Eye (tissue), 1 donor: Measurements from ENCODE around the gene FREY1.

ENCODE experiments used
- DNase-seq: peaks from one replicate; pipeline ENCODE4 v3.0.0-alpha.2; 2015

The FREY1 gene

DNA sequence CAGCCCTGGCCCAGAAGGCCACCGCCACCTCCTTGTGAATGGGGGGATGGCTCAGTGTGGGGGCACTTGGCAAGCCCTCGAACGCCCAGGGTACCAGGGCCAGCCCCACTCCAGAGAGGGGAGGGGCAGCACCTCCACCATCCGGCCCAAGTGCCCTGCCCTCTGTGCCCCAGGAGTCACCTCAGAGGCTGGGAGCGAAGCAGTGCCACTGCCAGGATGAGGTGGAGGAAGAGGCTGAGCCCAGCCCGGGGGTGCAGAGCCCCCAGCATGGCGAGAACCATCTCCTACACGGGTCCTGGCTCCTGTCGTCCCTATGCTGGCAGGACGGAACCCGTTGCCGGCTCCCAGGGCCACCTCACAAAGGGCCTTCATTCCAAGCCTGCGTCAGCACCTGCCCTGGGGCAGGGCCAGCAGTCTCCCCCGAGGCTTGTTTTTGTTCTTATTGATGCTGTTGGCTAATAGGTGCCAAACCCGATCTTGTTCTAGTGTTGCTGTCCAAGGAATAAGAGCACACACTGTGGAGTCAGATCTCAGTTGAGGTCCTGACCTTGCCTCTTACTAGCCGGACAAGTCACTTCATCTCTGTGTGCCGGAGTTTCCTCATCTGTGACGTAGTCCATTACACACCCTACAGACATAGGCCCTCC lies at the start of gene FREY1:
Gene FREY1 (minus strand): TSS at position 307 of the 647 bp plus-strand sequence. CDS start 26 bp downstream, at position 281.
- DNase-seq: no peak

DNA sequence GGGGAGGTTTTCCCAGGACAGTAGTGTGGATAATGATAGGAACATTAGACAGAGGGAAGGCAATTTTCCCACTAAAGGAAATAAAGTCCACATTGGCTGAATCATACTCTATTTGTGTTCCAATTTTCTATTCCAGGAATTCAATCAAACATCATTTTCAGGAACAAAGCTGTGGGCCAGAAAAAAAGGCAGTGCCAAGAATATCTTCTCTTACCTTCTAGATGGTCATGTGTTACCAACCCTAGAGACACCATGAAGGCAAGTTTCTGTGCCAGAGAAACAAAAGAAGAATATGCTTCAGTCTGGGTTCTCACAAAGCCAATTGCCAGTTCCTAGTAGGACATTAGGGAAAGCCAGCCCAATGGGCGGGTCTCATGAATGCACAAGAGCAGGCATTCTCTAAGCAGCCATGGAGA lies 42.9 kb upstream of the FREY1 start:
- no peak for DNase-seq

DNA sequence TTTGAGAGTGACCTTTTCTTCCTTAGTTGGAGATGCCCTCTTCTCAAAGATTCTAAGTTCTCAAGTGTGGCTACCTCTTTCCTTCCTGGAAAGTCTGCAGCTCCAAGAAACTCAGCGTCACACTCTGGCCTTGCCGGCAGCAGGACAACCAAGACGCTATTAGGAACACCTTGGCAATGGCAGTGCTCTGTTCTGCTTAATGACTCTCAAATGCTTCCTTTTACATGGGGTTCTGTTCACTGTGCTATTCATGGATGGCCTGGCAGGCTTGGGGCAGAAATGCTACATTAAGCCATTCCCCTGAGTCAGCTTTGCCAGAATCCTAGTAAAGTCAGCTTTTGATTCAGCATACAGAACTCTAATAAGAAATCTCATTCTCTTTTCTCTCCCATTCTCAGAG lies 41.3 kb upstream of the FREY1 start:
- no peak for DNase-seq

- DNase-seq: no peak
Observed at GRCh38 chr11:45947885-45948284, 40.8 kb upstream of the FREY1 start.

GRCh38 chr11:45945397-45945999 lies 38.4 kb upstream of the FREY1 start:
- no peak for DNase-seq

DNA sequence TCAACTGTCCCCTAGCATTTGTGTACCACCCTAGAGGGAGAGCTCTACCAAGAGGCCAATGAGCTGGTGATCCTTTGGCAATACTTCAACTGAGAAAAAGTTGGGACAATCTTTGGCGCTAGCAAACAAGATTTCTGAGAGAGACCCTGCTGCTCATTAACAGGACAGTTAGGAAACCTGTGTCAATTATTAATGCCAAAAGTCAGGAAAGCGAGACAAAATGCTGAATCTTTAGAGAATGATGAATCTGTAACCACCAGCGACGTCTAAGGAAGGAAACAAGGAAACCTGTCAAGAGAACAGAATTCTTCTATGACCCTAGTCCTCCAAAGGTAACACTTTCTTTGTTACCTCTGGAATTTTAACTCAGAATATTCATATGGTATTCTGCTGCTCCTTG lies 35.3 kb upstream of the FREY1 start:
- no peak for DNase-seq

DNA sequence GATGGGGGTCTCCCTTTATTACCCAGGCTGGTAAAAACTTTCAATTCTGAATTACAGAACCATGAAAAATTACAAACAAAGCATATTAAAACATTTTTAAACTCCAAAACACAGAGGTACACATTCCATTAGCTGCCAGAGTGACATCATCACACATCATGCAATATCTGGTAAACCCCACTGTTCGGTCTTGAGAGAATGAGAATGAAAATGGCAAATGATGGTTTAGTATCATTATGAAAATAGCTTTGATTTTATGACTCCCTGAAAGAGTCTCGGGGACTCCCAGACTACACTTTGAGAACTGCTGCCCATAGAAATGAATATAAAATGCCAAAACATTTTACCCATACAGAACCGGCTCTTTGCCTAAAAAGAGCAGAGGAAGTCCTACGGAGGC lies 34.2 kb upstream of the FREY1 start:
- no peak for DNase-seq

- DNase-seq: no peak
Observed at GRCh38 chr11:45939836-45940235, 32.8 kb upstream of the FREY1 start.

DNA sequence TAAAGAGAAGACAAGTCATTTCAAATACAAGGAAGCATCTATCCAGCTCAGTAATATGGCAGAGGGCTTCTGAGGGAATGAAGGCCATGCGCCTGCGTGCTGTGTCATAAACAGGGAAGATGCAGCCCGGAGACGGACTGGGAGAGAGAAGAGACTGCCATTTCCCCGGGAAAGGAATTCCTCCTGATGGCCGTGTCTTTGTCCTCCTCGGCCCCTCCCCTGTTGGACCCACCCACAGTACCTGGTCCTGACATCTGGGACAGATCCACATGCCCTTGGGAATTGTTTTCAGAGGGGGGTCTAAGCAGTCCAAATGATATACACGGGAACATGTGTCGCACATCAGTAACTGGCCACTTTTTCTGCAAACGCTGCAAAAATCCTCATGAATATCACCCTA lies 30.8 kb upstream of the FREY1 start:
- DNase-seq: no peak

- DNase-seq: no peak
Observed at GRCh38 chr11:45936511-45937054, 29.5 kb upstream of the FREY1 start.

GRCh38 chr11:45935349-45936064 lies 28.4 kb upstream of the FREY1 start:
- no peak for DNase-seq

DNA sequence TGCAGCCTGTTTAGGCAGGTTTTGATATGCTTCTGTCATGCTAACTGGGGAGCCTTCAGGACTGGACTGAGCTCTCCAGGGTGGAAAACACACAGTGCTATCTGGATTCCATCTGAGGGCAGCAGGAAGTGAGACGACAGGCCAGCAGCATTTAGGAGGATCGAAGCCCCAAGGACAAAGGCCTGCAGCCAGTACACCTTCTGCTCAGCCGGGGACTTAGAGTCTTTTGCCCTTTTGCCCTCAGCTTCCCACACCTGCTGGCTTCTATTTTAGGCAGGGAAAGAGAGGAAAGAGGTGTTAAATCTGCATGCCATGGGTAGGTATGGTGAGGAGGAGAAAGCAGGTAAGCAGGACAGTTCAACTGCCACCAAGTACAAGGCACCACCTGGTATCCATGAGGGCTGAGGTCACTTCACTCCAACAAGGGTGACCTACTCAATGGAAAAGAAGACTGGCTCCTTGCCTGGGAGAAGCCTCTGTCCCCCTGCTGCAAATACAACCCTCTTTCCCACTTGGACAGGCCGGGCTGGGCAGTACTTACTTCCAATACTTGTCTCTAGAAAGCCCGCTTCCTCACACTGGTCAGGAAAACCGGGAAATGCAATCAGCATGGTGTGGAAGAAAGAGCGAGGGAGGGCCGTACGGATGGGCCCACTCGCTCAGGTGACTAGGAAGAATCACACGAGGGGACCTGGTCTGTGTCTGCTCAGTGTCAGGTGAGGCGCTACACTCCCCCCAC lies 27.7 kb upstream of the FREY1 start:
- DNase-seq: no peak

DNA sequence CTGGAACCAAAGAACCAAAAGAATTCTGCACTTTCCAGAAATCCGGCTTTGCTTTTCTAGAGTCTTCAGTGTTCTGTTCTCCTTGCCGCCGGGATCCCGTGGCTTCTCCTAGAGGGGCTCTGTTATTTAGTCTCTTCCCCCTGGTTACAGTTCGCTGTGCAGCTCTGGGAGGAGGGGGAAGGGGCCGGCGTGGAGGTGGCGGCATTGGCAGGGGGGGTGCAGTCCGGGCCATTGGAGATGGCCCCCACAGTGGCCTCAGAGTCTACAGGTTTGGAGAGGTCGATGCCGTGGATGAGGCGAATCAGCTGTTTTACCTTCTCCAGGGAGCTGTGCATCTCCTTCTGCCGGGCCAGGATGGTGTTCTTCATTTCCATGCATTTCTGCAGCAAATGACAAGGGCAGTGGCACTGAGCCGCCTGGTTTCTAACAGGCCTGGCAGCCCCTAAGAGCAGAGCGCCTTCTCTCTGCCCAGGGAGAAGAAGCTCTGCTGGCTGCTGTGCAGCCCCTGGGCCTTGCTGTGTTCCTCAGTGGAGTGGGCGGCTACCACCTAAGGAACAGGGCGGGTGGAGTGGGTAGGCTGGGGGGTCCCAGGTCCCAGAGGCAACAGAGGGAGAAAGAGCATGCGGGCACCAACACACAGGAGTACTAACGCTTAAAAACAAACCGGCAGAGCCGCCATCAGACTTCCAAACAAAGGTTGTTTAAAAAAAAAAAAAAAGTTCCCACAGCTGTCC lies 26.9 kb upstream of the FREY1 start:
- DNase-seq: no peak

DNA sequence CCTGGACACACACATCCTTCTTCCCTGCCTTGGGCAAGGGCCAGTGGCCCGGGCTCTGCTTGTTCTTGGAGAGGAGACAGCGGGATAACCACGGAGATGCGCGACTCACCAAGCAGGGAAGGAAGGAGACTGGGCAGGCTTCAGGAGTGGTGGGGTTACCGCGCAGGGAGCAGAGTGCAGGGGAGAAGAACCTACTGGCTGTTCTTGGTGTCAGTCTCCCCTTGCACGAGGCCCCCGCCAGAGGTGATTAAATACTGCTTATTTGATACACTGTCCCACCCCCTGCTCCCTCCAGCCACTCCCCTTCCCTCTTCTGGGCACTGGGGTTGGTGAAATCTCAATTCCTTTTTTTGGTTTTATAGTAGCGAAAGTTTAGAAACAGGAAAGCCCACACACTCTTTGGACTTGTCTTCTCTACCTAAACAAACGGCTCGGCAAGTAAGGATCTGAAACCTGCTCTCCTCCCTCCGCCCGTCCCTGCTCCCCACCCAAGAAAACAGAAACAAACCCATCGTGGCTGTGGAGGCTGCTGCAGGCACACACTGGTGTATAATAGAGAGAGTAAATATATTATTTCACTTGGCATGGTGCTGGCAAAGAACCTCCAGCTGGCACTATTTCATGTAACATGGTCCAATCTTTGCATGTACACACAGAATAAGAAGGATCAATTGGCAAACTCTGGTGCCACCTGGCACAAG lies 26.2 kb upstream of the FREY1 start:
- DNase-seq: no peak

- DNase-seq: no peak
Observed at GRCh38 chr11:45932217-45932616, 25.1 kb upstream of the FREY1 start.

GRCh38 chr11:45931739-45932138 lies 24.7 kb upstream of the FREY1 start:
- no peak for DNase-seq

- DNase-seq: no peak
Observed at GRCh38 chr11:45930951-45931570, 24.0 kb upstream of the FREY1 start.

DNA sequence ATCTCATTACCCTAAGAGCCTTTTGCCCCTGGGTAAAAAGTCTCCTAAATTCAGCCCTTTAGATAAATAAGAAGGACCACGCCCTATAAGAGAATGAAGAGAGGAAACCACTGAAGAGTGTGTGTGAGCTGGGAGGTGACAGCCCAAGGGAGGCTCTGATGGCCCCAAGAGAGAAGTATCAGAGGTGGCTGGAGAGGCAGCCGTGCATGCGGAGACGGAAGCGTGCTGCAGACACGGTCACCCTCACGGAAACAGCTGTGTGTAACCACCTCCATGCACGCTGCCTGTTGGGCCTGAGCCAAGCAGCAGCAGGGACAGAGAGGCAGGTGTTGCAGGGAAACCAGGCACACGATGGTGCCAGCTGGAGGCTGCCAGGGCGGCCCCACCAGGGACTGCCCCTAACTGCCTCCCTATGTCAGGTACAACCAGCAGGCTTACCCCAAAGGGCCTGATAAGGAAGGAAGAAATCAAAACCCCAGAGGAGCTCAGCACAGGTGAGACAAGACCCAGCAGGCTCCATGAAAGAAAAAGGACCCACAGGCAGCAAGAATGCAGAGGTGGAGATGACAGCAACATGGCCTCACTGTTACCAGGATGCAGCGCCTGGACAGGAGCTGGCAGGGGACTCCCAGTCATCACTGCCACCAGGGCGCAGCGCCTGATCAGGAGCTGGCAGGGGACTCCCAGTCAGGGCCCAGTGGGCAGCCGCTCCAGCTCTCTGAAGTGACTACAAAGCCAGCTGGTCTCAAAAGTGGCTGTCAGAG lies 23.1 kb upstream of the FREY1 start:
- DNase-seq: no peak

- DNase-seq: no peak
Observed at GRCh38 chr11:45929486-45930030, 22.5 kb upstream of the FREY1 start.

- no peak for DNase-seq
Observed at GRCh38 chr11:45928535-45929215, 21.6 kb upstream of the FREY1 start.
